CD4-positive, alpha-beta T cell treated with Interleukin-12 subunit alpha and Interleukin-12 subunit beta, for 1 hour (primary cell): Measurements from ENCODE around the gene ADH7.
A peak's percentile ranks its signal among the peaks of the same experiment; 100 is the strongest.
"Not testable (repeated sequence)": the region's sequence is repeated elsewhere in the genome, so short reads cannot be mapped to it uniquely, and the experiment has no call there.

Experiments used
- DNase-seq: peaks from one replicate; pipeline ENCODE4 v3.0.0-alpha.2; 2020

The ADH7 gene

DNA sequence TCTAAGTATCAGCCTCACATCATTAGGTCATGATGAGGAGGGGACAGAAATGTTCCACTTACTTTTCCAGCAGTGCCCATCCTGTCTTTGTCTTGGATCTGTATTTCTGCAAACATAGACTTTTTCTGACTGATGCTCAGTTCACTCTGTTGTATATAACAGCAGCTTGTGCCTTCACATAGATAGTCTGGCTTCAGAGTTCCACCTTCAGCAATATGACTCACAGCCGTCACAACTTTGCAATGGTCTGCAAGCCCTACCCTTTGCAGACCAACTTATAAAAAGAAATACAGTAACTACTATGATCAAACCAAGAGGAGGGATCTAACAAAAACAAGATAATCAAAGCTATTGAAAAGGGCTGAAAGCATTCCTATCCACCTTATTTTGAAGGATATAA, at the start of gene ADH7:
ADH7 (minus strand) TSS at position 189 of the 400 bp plus-strand sequence; CDS start at position 80, 109 bp downstream.
- no peak for DNase-seq

DNA sequence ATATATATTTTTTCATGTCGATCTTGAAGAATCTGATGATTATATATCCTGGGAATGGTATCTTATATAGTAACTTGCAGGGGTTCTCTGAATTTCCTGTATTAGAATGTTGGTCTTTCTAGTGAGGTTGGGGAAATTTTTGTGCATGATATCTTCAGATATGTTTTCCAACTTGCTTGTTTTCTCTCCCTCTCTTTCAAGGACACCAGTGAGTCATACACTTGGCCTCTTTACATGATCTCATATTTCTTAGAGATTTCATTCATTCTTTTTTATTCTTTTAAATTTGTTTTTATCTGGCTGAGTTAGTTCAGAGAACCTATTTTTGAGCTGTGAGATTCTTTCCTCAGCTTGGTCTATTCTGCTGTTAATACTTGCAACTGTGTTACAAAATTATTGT, 48.5 kb upstream of the ADH7 start:
- DNase-seq, result no peak

DNA sequence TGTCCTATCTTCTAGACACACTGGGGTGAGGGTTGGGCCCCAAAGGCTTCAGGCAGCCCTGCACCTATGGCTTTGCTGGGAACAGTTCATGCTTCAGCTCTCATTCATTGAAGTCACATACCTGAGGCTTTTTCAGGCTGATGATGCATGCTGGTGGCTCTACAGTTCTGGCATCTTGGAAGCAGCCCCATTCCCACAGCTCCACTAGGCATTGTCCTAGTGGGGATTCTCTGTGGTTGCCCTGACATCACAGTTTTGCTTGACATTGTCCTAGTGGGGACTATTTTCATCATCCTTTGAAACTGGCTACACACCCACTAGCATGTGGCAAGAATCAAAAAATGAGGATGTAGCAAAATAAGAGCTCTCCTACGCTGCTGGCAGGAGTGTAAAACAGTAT, 38.0 kb upstream of the ADH7 start:
- no peak for DNase-seq

DNA sequence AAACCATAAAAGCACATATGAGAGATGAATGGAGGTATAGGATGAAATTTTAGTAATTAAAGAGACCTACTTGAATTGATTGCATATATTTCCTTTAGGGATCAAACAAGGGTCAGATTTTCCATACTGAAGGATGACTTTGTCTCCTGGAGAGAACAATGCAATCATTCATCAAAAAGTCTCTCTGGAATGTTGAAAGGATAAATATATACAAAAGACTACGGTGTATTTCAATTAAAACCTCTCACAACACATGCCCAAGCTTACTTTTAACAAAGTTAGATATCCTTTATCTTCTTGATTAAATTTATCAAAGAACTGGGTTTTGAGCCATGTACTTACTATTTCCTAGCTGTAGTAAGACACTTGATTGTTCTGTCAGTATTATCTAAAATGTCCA, 36.8 kb upstream of the ADH7 start:
- DNase-seq, result no peak

DNA sequence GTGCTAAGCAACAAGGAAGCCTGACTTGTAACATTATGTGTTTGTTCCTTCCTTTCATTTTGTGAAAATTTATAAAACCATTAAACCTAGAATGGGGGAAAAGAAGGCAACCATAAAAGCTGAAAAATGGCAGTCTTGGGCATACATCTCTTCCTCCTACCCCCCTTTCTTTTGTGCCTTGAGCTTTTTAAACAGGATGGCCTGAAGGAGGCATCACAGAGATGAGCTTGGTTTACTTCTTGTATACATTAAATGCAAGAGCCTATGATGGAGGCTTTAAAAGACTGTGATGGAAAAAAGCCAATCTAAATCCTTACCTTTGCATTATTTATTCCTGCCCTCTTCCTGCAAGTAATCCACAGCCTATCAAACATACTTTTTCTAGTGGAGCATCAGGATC, 36.2 kb upstream of the ADH7 start:
- no peak for DNase-seq

DNA sequence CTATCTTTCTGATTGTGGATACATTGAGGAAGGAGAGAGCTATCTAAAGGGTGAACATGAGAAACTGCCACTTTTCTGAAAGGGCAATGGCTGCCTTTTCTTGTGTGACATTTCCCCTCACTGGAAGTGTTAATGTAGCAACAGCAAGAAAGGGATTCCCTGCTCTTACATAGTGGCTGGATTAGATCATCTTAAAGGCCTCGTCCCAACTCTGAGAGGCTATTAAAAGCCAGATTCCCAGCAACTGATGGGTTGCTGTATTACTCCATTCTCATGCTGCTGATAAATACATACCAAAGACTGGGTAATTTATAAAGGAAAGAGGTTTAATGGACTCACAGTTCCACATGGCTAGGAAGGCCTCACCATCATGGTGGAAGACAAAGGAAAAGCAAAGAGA, 33.7 kb upstream of the ADH7 start:
- no peak for DNase-seq

DNA sequence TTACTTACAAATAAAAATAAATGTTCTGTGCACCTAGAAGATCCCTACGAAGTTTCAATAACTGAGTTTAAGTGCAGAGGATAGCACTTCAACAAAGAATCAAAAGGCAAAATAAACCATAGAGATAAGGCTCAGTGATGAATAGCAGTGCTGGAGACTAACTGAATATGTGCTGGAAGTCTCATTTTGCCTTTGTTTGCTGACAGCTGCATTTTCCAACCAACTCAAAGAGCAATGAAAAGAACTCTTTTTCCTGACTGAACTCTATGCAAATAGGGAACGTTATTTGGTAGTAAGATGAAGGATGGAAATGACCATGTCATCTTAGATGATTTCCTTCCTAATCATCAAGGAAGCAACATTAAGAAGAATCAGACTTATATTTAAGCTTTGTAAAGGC, 32.7 kb upstream of the ADH7 start:
- no peak for DNase-seq

DNA sequence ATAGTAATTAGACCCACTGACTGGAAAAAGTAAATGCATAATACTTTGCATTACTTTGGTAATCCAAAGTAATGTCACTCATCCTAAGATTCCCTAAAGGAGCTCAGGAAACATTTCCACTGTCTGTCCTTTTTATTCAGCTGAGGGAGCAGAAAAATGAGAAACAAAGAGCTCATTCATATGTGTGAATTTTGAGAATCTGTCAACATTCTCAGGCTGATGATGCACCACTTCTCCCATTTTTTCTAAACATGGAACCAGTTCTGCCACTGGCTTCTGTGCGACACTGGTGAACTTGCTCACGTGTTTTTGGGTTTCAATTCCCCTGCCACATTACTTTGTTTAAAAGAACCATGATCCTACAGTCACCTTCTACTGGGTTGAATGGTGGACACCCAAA, 28.4 kb upstream of the ADH7 start:
- DNase-seq, result no peak

DNA sequence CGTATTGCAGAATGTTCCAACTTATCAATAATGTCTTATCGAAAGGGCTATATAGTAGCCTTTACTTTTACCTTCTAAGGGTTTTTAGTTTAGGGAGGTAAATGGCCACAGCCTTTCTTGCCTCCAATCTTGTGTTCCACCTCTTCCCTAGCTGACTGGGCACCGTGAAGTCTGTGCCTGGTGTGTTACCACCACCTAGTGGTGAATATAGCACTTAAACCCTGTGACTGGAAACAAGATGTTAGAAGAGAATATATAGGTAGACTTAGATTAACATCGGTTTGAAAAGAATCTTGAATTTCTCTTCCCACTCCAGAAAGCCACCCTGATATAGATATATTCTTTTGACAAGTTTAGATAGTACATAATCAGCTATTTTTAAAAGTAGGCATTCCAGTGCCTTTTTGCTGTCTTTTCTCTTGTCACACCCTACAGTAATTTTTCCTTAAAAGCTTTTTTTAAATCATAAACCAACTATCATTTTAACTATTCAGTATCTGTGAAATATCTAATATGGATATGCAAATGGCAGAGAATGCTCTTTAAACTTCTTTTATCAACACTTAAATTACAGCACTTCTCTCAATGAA, 27.8 kb upstream of the ADH7 start:
- peak; percentile 55 for DNase-seq

DNA sequence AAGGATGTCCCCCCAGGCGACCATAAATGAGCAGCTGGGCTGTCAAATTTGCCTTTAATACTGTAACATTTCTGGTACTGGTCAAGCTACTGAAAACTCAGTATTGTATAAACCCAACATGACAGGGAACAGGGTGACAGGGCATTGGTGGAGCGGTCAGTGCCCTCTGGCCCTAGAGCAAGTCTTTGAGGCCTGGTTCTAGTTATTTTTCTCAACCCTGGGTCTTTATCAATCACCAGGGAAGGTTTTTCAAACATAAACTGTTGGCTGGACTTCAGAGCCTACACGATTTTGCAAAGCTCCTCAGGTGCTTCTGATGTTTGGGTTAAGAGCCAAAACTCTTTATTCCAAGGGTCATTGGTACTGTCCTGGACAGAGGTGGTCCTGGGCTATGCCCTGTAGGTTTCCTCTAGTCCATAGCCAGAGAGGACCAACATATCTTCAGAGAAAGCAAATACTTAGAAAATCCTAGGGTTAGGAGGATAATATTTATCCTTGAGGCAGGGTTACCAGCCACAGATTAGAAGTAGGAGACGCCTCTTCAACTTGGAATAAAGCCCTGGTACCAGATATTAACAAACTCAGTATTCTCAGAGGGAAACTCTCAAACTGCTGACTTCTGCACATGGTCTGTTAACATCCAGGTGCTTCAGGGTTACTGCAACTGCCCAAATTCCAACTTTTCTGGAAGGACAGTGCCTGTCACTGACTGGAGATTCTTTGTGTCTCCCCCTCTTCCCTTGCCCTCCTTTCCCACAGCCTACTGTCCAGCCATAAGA, 26.7 kb upstream of the ADH7 start:
- DNase-seq, result no peak

DNA sequence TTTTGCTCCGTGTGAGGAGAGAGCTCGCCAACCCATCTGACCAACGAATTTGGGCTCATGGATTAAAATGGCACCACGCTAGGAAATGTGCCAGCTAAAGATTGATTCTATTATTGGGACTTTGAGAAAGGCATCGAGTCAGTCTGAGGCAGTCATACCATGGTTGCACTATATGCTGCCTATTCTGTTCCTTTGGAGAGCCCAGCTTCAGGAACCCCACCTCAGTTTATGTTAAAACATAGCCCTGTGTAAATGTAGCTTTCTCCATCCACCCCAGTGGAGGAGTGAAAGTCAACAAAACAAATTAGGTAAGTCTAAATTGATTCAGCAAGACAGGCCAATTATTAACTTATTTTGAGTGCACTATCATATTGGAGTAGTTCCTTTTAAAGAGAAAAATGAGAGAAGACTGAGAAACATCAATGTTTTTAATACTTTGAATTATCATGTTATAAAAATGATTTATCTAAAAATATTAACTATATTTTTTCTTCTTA, 24.5 kb upstream of the ADH7 start:
- DNase-seq, result no peak

DNA sequence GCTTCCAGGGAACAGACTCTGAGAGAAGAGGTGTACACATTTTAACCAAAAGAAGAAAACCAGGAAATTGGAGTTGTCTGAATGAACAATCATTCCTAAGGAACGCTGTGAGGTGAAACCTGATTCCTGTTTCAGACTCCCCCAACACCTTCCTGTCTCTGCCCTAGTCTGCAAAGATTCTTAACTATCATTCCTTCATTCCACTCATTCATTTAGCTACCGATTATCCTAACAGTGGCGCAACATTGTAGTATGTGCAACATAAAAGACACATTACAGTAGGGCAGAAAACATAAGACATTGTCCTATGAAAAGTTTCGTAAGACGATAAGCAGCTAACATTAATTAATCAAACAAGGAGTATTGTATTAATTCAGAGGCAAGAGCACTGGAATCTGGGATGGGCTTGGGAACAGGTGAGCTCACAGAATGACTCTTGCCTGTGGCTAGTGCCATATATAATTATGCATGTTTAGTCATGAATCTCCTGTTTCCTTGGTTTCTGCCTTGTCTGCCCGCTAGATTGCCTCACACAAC, 23.8 kb upstream of the ADH7 start:
- DNase-seq, result no peak

DNA sequence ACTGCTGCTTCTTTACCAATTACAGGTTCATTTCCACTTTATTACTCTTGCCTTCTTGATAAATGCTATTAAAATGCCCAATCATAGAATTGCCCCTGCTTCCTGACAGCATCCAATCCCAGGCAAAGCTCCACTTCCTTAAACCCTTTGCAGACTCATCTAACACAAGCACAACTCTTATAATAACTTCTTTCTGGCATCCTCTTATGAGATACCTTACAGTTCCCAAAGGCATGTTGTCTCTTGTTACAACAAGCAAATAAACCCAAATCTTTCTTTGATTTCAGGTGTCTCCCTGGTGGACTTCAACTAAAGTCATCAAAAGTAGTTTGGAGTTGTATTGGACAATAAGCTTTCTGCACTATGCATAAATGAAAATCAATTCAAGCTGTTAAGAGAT, 22.5 kb upstream of the ADH7 start:
- no peak for DNase-seq

DNA sequence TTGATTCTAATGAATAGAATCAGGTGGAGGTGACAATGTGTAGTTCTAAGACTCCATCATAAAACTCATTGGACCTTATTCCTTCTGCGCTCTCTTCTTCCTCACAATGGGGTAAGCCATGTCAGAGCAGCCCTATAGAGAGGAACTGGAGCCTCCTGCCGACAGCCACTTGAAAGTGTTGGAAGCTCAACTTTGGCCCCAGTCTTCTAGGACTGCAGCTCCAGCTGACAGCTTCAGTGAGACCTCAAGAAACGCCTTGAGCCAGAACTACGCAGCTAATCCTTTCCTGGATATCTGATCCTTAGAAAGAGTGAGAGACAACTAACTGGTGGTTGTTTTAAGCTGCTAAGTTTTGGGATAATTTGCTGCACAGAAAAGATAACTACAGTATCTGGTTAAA, 22.1 kb upstream of the ADH7 start:
- DNase-seq, result no peak

DNA sequence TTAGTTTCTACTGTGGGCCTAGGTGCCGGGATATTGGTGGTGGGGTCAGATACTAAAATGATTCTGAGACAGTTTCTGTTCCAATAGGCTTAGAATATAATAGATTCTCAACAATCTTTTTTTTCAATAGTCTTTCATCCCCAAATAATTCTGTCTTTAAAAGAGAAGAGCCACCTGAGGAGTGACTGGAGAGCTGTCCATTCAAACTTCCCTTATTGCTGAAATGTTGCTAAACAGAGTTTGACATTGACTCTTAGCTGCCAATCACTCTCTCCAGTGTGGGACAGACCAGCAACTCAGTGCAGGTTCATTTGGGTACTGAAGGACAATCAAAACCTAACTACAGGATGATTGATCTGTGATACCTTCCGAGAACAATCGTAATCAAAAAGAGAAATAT, 12.4 kb upstream of the ADH7 start:
- DNase-seq, result no peak

DNA sequence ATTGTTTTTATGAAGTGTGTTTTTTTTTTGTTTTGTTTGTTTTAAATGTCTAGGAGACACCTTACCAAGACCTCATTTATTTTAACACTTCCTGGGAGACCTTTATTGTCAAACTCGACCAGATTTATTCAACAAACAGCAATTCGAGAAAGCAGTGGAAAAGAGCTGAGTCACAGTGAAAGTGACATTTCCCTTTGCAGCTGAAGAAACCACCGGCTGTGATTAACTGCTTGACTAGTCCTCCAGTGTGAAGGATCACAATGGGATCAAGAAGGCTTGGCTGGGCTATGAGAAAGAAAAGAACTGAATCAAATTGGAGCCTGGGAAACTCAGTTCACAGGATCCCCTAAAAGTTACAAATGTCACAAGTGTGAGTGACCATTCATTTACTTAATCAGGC, 11.9 kb upstream of the ADH7 start:
- no peak for DNase-seq

DNA sequence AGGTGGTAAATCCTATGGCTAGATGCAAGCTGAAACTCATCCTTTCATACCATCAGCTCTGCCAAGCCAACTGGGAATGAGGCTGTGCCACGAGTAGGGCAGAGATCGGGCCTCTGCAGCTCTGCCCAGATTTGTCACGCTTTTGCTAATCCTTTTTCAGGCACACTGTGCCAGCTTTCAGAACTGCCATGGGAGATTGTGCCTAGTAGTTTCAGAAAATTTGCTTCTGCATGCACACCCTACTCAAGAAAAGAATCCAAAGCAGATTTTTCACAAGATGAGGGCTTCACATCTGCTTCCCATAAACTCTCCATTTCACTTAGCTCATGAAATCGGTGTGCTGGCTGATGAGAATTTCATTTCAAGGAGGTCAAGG, 3.3 kb upstream of the ADH7 start:
- no peak for DNase-seq

DNA sequence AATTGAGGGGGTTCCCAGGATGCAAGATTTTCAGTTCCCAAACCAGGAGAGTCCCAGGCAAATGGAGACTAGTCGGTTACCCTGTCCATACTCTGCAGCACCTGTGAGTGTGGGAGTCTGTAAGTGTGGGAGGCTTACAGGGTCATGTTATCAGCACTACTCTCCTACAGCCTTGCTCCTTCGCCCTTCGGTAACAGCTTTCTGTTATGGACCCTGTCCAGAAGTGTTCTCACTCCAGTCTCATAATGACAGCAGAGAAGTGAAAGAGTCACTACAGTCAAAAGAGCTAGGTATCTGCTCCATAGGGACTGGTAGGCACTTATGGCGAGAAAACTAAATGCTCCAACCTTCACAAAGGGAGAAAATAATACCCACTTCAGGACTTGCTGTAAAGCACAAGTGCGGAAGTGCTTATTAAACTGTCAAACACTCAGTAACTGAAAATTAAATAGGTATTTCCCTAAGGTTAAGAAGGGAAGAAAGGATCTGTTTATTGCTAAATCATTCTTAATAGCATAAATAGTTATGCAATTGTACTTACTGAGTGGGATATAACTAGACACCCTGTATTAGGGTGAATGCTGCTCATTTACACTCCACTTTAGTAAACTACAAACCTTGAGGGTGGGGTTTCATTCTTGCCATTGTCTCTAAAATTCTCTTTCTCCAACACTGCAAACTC, 2.7 kb upstream of the ADH7 start:
- DNase-seq, result no peak

DNA sequence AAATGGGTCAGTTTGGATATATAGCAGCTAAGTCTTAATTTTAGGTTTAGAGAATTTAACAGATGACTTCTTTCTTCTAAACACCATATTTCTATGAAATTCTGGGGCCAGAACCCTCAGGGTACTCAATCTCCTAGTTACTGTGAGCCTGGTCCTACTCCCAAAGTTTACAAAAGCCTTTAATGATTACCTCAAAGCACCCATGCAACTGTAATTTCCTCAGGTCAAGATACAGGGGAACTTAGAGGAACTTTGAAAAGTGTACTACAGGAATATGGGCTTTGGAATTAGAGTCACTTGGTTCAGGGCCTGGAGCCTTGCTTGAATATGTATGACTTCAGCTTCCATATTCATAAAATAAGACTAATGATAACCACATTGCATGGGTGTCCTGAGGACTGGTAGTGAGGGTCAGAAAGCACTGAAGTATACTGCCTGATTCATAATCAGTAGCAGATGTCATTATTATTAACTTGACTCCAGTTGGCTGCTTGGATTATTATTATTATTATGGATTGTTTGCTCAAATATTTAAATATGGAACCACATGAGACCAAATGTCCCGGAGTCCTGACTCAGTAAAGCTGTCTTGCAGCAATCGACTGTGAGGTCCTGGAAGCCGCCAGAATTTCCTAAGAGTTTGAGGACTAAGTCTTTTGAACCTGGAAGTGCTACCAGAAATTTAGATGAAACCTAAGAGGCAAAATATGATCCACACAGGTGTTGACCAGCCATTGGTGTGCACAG, 2.0 kb upstream of the ADH7 start:
- no peak for DNase-seq

DNA sequence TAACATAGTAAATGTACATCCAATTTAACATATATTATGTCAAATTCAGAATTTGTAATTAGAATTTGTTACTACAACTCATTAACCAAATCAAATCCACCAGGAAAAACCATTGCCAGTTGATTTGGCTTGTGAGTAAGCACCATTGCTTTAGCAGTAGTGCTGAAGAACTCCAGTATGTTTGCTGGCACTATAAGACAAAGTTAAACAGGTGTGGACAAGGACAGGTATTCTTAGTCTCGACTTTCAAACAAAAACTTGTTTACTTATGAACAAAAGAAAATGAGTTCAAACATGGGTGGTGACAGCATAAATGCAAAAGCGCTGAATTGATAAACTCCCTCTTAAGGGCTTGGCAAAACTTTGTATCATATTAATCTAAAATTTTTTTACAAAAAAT, 1.3 kb upstream of the ADH7 start:
- DNase-seq, result no peak

DNA sequence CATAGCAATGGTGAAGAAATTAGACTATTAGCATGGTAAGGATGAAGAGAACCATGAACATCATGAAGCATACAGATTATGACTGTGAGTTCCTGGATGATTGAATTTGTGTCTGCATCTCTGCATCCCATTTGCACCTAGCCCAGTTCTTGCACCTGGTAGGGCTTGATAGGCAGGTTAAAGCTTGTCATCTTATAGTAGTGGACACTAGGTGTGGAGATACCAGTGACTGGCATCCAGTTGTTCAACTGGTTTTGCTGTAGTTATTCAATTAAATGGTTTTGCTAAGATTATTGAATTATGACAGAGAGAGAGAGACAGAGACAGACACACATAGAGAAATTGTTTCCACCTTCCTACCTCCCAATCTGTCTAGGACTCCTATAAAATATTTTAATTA, 5.0 kb downstream of the ADH7 start:
- DNase-seq, result no peak

DNA sequence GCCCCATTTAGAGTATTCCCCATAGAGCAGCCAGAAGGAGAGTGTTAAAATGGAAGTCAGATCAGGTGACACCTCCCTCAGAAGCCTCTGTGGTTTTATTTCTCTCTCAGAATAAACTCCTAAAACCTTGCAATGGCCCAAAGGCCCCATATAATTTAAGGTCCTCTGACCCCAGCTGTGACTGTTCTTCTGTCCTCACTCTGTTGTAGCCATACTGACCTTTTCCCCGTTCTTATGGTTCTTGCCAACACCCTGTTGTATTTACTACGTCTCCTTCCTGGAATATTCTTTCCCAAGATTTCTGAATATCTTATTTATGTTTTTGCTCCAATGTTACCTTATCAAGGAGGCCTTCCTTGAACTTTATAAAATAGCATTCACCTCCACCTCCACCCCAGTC, 18.0 kb downstream of the ADH7 start:
- DNase-seq, result no peak

DNA sequence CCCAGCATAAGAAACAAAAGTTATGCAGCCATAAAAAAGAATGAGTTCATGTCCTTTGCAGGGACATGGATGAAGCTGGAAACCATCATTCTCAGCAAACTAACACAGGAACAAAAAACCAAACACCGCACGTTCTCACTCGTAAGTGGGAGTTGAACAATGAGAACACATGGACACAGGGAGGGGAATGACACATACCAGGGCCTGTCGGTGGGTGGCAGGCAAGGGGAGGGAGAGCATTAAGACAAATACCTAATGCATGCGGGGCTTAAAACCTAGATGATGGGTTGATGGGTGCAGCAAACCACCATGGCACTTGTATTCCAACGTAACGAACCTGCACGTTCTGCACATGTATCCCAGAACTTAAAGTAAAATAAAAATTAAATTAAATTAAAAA, 19.4 kb downstream of the ADH7 start:
- DNase-seq, result not testable (repeated sequence)
